Hepatocyte (in vitro differentiated cells): ENCODE measurements around the gene RAPGEF4. TPM values are rescaled to one million over a fixed set of nuclear protein-coding genes. Genes with fewer than 3 reads are reported as not detected.

ENCODE experiments used
- DNase-seq: peaks from one replicate; pipeline ENCODE4 v3.0.0-alpha.2; 2016; ENCODE audit warnings: low spot score
- H2AFZ ChIP-seq: fragments of 200-600 bp; sonication (generic); 2 replicates; pipeline ENCODE4 v1.6.0; 2016; ENCODE audit warnings: antibody characterized with exemption, mild to moderate bottlenecking
- H3K27ac ChIP-seq: fragments of 200-600 bp; sonication (generic); 2 replicates; pipeline ENCODE4 v1.5.1; 2016; ENCODE audit warnings: mild to moderate bottlenecking
- H3K27me3 ChIP-seq: fragments of 200-600 bp; sonication (generic); 2 replicates; pipeline ENCODE4 v1.6.1; 2016
- H3K36me3 ChIP-seq: fragments of 200-600 bp; sonication (generic); replicated peaks from 2 replicates; pipeline ENCODE4 v1.5.1; 2016; ENCODE audit warnings: low read depth; ENCODE audit not compliant: insufficient read depth
- H3K4me1 ChIP-seq: fragments of 200-600 bp; sonication (generic); 2 replicates; pipeline ENCODE4 v1.5.1; 2016; ENCODE audit warnings: mild to moderate bottlenecking, moderate library complexity; ENCODE audit not compliant: insufficient read depth
- H3K4me2 ChIP-seq: fragments of 200-600 bp; sonication (generic); 2 replicates; pipeline ENCODE4 v1.6.0; 2016
- H3K4me3 ChIP-seq: fragments of 200-600 bp; sonication (generic); 2 replicates; pipeline ENCODE4 v1.5.1; 2016; ENCODE audit warnings: mild to moderate bottlenecking
- H3K79me2 ChIP-seq: fragments of 200-600 bp; sonication (generic); 2 replicates; pipeline ENCODE4 v1.6.0; 2017; ENCODE audit warnings: mild to moderate bottlenecking
- H3K9me2 ChIP-seq: fragments of 200-600 bp; sonication (generic); replicated peaks from 2 replicates; pipeline ENCODE4 v1.6.0; 2017; ENCODE audit warnings: mild to moderate bottlenecking; ENCODE audit not compliant: insufficient read depth
- H3K9me3 ChIP-seq: fragments of 200-600 bp; sonication (generic); 2 replicates; pipeline ENCODE4 v1.5.1; 2016; ENCODE audit warnings: low read depth, mild to moderate bottlenecking
- H4K20me1 ChIP-seq: fragments of 200-600 bp; sonication (generic); 2 replicates; pipeline ENCODE4 v1.6.0; 2016; ENCODE audit warnings: mild to moderate bottlenecking; ENCODE audit not compliant: insufficient read depth, poor library complexity, severe bottlenecking
- EZH2 ChIP-seq: fragments of 200-600 bp; sonication (generic); IDR thresholded peaks from 2 replicates; pipeline ENCODE4 v1.6.1; 2016; ENCODE audit warnings: antibody characterized with exemption, mild to moderate bottlenecking, borderline replicate concordance
- EZH2phosphoT487 ChIP-seq: fragments of 200-600 bp; sonication (generic); IDR thresholded peaks from one replicate; pipeline ENCODE4 v1.6.1; 2018; ENCODE audit warnings: antibody characterized with exemption, mild to moderate bottlenecking, low read depth, moderate library complexity; ENCODE audit not compliant: unreplicated experiment, severe bottlenecking
- WGBS: methylation state at CpG from one replicate; pipeline ENCODE4 v1.1.6; 2016; ENCODE audit warnings: low lambda C conversion rate; ENCODE audit errors: missing lambda C conversion rate; 5-methylcytosine and 5-hydroxymethylcytosine counted together
- polyA plus RNA-seq: library from polyadenylated mRNA; unstranded; fragments of >200 nt; fragmentation: Nextera tagmentation; extraction: Ambion mirVana; gene quantifications from 2 replicates; pipeline ENCODE4 v1.2.1, GENCODE V29; 2016
- total RNA-seq: library from RNA; depleted of rRNA; stranded (reverse); fragments of >200 nt; gene quantifications from 2 replicates; pipeline ENCODE4 v1.2.3, GENCODE V29; 2014
- TF ChIP-seq, protein P1 (sequence below): fragments of 200-600 bp; sonication (generic); IDR thresholded peaks from 2 replicates; pipeline ENCODE4 v1.5.1; 2016; ENCODE audit warnings: antibody characterized with exemption, mild to moderate bottlenecking; ENCODE audit not compliant: poor library complexity

Gene RAPGEF4
- total and polyA plus RNA-seq, 2 experiments from 2014 or later: 1.9 to 2.0 TPM

DNA sequence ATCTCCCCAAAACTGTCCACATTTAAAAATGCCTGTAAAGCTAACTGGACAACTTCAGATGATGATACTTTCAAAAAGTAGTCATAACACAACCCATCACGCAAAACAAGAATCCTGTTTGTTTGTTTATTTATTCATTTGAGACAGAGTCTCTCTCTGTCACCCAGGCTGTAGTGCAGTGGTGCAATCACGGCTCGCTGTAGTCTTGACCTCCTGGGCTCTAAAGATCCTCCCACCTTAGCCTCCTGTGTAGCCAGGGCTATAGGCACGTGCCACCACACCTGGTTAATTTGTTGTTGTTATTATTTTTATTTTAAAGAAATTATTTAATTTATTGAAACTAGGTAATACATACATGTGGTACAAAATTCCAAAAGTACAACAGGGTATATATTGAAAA lies 94.8 kb downstream of the RAPGEF4 start:
- 91% methylated on average over 4 of the region's 4 CpGs for WGBS
- no peak for DNase-seq

DNA sequence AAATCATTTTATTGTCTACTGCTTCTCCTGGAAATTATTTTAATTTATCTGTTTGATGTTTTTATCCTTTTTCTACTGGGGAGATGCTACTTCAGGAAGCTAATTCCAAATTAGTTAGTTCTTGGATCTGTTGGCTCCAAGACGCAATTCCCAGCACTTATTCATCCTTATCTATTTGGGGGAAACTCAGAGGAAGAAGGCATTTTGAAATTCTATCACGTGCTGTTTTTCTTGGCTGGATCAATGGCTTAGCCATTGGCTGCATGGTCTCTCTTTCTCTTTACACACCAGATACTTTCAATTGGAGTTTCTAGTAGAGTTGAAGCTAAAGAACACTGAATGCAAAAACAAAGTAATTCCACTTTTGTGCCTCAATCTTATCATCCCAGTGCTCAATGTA lies 98.3 kb downstream of the RAPGEF4 start:
- Histone ChIP-seq H3K4me1 (no peaks in the 10 kb centered on the region), H3K36me3 (no peaks in the 10 kb centered on the region), H3K4me3 (no peak overlapping the region), H3K9me2 (no peaks in the 10 kb centered on the region), H2AFZ (no peak overlapping the region), H3K79me2 (no peaks in the 10 kb centered on the region), H3K27me3 (no peaks in the 10 kb centered on the region), H4K20me1 (no peaks in the 10 kb centered on the region), H3K4me2 (no peak overlapping the region), H3K27ac (no peak overlapping the region), H3K9me3 (no peaks in the 10 kb centered on the region)
- TF ChIP-seq, protein P1, sequence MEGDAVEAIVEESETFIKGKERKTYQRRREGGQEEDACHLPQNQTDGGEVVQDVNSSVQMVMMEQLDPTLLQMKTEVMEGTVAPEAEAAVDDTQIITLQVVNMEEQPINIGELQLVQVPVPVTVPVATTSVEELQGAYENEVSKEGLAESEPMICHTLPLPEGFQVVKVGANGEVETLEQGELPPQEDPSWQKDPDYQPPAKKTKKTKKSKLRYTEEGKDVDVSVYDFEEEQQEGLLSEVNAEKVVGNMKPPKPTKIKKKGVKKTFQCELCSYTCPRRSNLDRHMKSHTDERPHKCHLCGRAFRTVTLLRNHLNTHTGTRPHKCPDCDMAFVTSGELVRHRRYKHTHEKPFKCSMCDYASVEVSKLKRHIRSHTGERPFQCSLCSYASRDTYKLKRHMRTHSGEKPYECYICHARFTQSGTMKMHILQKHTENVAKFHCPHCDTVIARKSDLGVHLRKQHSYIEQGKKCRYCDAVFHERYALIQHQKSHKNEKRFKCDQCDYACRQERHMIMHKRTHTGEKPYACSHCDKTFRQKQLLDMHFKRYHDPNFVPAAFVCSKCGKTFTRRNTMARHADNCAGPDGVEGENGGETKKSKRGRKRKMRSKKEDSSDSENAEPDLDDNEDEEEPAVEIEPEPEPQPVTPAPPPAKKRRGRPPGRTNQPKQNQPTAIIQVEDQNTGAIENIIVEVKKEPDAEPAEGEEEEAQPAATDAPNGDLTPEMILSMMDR: no peak
- TF ChIP-seq EZH2 (no peak), EZH2phosphoT487 (no peak)
- DNase-seq: no peak
- 72% methylated on average over 2 of the region's 2 CpGs for WGBS

More for the DNA sequence above, 94.8 kb downstream of the RAPGEF4 start:
- no peaks in the 10 kb centered on the region for H4K20me1 ChIP-seq
- H3K4me1 ChIP-seq: no peaks in the 10 kb centered on the region
- no peaks in the 10 kb centered on the region for H3K9me3 ChIP-seq
- H3K4me3 ChIP-seq: no peak overlapping the region
- H3K36me3 ChIP-seq: no peaks in the 10 kb centered on the region
- TF ChIP-seq, protein P1: no peak
- TF ChIP-seq EZH2phosphoT487 (no peak), EZH2 (no peak)
- H3K27ac ChIP-seq: no peak overlapping the region
- H3K79me2 ChIP-seq: no peaks in the 10 kb centered on the region
- H3K9me2 ChIP-seq: no peaks in the 10 kb centered on the region
- no peak overlapping the region for H2AFZ ChIP-seq
- H3K27me3 ChIP-seq: no peaks in the 10 kb centered on the region
- H3K4me2 ChIP-seq: no peak overlapping the region

DNA sequence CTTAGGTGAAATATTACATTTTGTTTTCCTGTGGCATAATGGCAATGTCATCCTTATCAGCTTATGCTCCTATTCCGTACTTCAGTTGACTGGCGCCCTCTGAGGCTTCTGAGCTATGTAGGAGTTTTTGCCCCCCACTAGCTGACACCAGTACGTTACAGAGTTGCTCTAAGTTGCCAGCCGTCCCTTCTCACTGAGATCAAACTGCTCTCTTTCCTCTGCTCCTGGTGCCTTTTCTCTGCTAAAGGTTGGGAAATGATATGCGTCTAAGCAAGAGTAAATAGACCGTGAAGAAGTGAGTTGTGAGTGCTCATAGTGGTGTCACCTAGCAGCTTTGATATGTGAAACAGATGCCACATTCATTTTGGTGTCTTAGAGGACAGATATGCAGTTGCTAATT lies 99.2 kb downstream of the RAPGEF4 start:
- Histone ChIP-seq H3K4me3 (no peak overlapping the region), H3K9me2 (no peaks in the 10 kb centered on the region), H3K4me2 (no peak overlapping the region), H4K20me1 (no peaks in the 10 kb centered on the region), H3K9me3 (no peaks in the 10 kb centered on the region), H3K27ac (no peak overlapping the region), H2AFZ (no peak overlapping the region), H3K4me1 (no peaks in the 10 kb centered on the region), H3K79me2 (no peaks in the 10 kb centered on the region), H3K36me3 (no peaks in the 10 kb centered on the region), H3K27me3 (no peaks in the 10 kb centered on the region)
- DNase-seq: no peak
- 50% methylated on average over 6 of the region's 6 CpGs for WGBS
- TF ChIP-seq, protein P1: no peak
- TF ChIP-seq EZH2 (no peak), EZH2phosphoT487 (no peak)

DNA sequence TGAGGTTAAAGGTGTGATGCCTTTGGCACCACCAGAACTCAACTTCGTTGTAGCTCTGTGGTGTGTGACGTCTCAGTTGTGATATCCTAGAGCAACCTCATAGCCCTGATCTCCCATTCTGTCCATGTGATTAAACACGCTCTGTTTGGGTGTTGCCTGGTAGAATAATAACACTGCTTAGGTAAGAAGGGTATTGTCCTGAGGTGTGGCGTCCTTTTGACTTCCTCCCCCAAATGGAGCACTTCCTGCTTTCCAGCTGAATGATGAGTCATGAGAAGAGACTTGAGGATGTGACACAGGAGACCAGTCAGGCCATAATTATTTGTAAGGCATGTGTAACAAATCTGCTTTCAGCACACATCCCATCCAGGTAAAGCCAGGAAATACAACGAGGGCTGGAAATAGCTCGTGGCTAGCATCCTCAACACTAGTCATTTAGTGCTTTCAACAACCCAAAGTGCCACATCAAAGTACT lies 100.7 kb downstream of the RAPGEF4 start:
- H2AFZ ChIP-seq: no peak overlapping the region
- H3K4me1 ChIP-seq: no peaks in the 10 kb centered on the region
- no peaks in the 10 kb centered on the region for H3K9me2 ChIP-seq
- TF ChIP-seq, protein P1: no peak
- TF ChIP-seq EZH2phosphoT487 (no peak), EZH2 (no peak)
- no peak overlapping the region for H3K4me3 ChIP-seq
- no peaks in the 10 kb centered on the region for H3K27me3 ChIP-seq
- no peaks in the 10 kb centered on the region for H3K36me3 ChIP-seq
- no peaks in the 10 kb centered on the region for H4K20me1 ChIP-seq
- 90% methylated on average over 6 of the region's 6 CpGs for WGBS
- DNase-seq: no peak
- no peaks in the 10 kb centered on the region for H3K79me2 ChIP-seq
- H3K4me2 ChIP-seq: no peak overlapping the region
- H3K27ac ChIP-seq: no peak overlapping the region
- H3K9me3 ChIP-seq: no peaks in the 10 kb centered on the region
